ENCODE results near the gene TLN1.

Gene TLN1

GRCh38 chr9:35673132-35674024 is 58.6 kb downstream of the TLN1 start, which contains the start of gene CA9:
TSS of gene CA9 (plus strand) at chr9:35673928. CDS start at chr9:35673960, 32 bp downstream.
- H3K4me2 ChIP-seq (ENCODE audit: low read length): no peak within 1 kb of the TSS
- H3K27ac ChIP-seq (ENCODE audit: low read depth, low read length): no peak within 1 kb of the TSS
- H3K36me3 ChIP-seq (ENCODE audit: control insufficient read depth, low read length): no peaks in the 10 kb centered on the region
- H4K20me1 ChIP-seq (ENCODE audit: control insufficient read depth, insufficient read depth, low read depth, low read length): no peaks in the 10 kb centered on the region
- no peaks in the 10 kb centered on the region for H3K4me1 ChIP-seq (ENCODE audit: control insufficient read depth, low read length)
- no peaks in the 10 kb centered on the region for H3K9me2 ChIP-seq (replicated peaks; ENCODE audit: control insufficient read depth, low read length)
- TF ChIP-seq CTCF (IDR thresholded peaks at IDR 0.05; ENCODE audit: low read depth, low read length, poor library complexity, severe bottlenecking): no peak
- TF ChIP-seq EZH2phosphoT487 (IDR thresholded peaks at IDR 0.05; ENCODE audit: borderline replicate concordance, low read length): no peak
- H3K79me2 ChIP-seq (ENCODE audit: control insufficient read depth, low read length): no peaks in the 10 kb centered on the region
- no peaks in the 10 kb centered on the region for H3K9me3 ChIP-seq (ENCODE audit: control insufficient read depth, insufficient read depth, low read length)
- no peaks in the 10 kb centered on the region for H3F3A ChIP-seq (ENCODE audit: control insufficient read depth, insufficient read depth)
- peaks cover 6% of the 10 kb centered on the region; the same call in 1 of the 2 replicates for H3K27me3 ChIP-seq (ENCODE audit: control insufficient read depth, low read length)
- H3K4me3 ChIP-seq (ENCODE audit: low read length): no peak within 1 kb of the TSS

GRCh38 chr9:35669331-35670145 is 62.5 kb downstream of the TLN1 start:
- Histone ChIP-seq H3F3A (ENCODE audit: control insufficient read depth, insufficient read depth) (no peaks in the 10 kb centered on the region), H3K9me3 (ENCODE audit: control insufficient read depth, insufficient read depth, low read length) (no peaks in the 10 kb centered on the region), H3K27me3 (ENCODE audit: control insufficient read depth, low read length) (peaks cover 6% of the 10 kb centered on the region; the same call in 1 of the 2 replicates), H3K79me2 (ENCODE audit: control insufficient read depth, low read length) (peaks cover 5% of the 10 kb centered on the region), H3K9me2 (replicated peaks; ENCODE audit: control insufficient read depth, low read length) (no peaks in the 10 kb centered on the region), H3K27ac (ENCODE audit: low read depth, low read length) (no peak overlapping the region), H3K4me2 (ENCODE audit: low read length) (no peak overlapping the region), H3K36me3 (ENCODE audit: control insufficient read depth, low read length) (peaks cover 4% of the 10 kb centered on the region), H4K20me1 (ENCODE audit: control insufficient read depth, insufficient read depth, low read depth, low read length) (no peaks in the 10 kb centered on the region), H3K4me1 (ENCODE audit: control insufficient read depth, low read length) (peaks cover 11% of the 10 kb centered on the region), H3K4me3 (ENCODE audit: low read length) (no peak overlapping the region)
- no peak for TF ChIP-seq EZH2phosphoT487 (IDR thresholded peaks at IDR 0.05; ENCODE audit: borderline replicate concordance, low read length)
- no peak for TF ChIP-seq CTCF (IDR thresholded peaks at IDR 0.05; ENCODE audit: low read depth, low read length, poor library complexity, severe bottlenecking)

- H3K9me3 ChIP-seq (ENCODE audit: control insufficient read depth, insufficient read depth, low read length): no peaks in the 10 kb centered on the region
- peaks cover 27% of the 10 kb centered on the region for H3K4me1 ChIP-seq (ENCODE audit: control insufficient read depth, low read length)
- H3K79me2 ChIP-seq (ENCODE audit: control insufficient read depth, low read length): peaks cover 21% of the 10 kb centered on the region
- TF ChIP-seq CTCF (IDR thresholded peaks at IDR 0.05; ENCODE audit: low read depth, low read length, poor library complexity, severe bottlenecking) (no peak), EZH2phosphoT487 (IDR thresholded peaks at IDR 0.05; ENCODE audit: borderline replicate concordance, low read length) (no peak)
- no peak overlapping the region for H3K4me2 ChIP-seq (ENCODE audit: low read length)
- H3K27ac ChIP-seq (ENCODE audit: low read depth, low read length): no peak overlapping the region
- no peak overlapping the region for H3K4me3 ChIP-seq (ENCODE audit: low read length)
- no peaks in the 10 kb centered on the region for H3K9me2 ChIP-seq (replicated peaks; ENCODE audit: control insufficient read depth, low read length)
- no peaks in the 10 kb centered on the region for H4K20me1 ChIP-seq (ENCODE audit: control insufficient read depth, insufficient read depth, low read depth, low read length)
- H3K27me3 ChIP-seq (ENCODE audit: control insufficient read depth, low read length): no peaks in the 10 kb centered on the region
- H3K36me3 ChIP-seq (ENCODE audit: control insufficient read depth, low read length): peaks cover 20% of the 10 kb centered on the region
- H3F3A ChIP-seq (ENCODE audit: control insufficient read depth, insufficient read depth): no peaks in the 10 kb centered on the region
Measured at GRCh38 chr9:35667939-35668338, 64.1 kb downstream of the TLN1 start.

Data from DOHH2 (cell line).